K562 (cell line): ENCODE data around the gene MED15. TPM values are rescaled to one million over a fixed set of nuclear protein-coding genes. Genes with fewer than 3 reads are reported as not detected.

Source experiments
- CLOCK ChIP-seq: fragments of 250-450 bp; sonication (Bioruptor Pico); IDR thresholded peaks from 2 replicates; pipeline ENCODE4 v1.4.0; 2020; ENCODE audit warnings: mild to moderate bottlenecking, moderate library complexity, borderline replicate concordance
- CREBBP ChIP-seq: IDR thresholded peaks from one replicate; pipeline ENCODE4 v1.6.1; 2012; ENCODE audit warnings: low read depth, mild to moderate bottlenecking, control low read depth, inconsistent platforms, low read length
- EHMT2 ChIP-seq: fragments of 450-650 bp; IDR thresholded peaks from 2 replicates; pipeline ENCODE4 v1.6.1; 2018; ENCODE audit warnings: antibody characterized with exemption
- ETS2 ChIP-seq: IDR thresholded peaks from 2 replicates; pipeline ENCODE4 v1.6.1; 2016; ENCODE audit warnings: borderline replicate concordance, missing genetic modification characterization, mild to moderate bottlenecking, moderate library complexity, missing compliant biosample characterization; ENCODE audit not compliant: poor library complexity, severe bottlenecking
- EZH2 ChIP-seq: IDR thresholded peaks from 2 replicates; pipeline ENCODE4 v1.6.1; 2012; ENCODE audit warnings: low read depth, mild to moderate bottlenecking, inconsistent platforms, low read length, borderline replicate concordance
- FUS ChIP-seq: fragments of 200-400 bp; formaldehyde crosslinking; optimal IDR thresholded peaks from 2 replicates; pipeline ENCODE3; 2017; ENCODE audit warnings: low read depth, low read length
- HBP1 ChIP-seq: fragments of 450-650 bp; formaldehyde crosslinking; IDR thresholded peaks from 2 replicates; pipeline ENCODE4 v1.4.0; 2022; ENCODE audit warnings: missing genetic modification characterization
- HMGXB4 ChIP-seq: sonication (generic); formaldehyde crosslinking; IDR thresholded peaks from 2 replicates; pipeline ENCODE4 v1.8.1; 2023; ENCODE audit warnings: mild to moderate bottlenecking, missing genetic modification reagents
- KLF16 ChIP-seq: IDR thresholded peaks from 2 replicates; pipeline ENCODE4 v1.6.1; 2016; ENCODE audit warnings: antibody characterized with exemption
- NELFE ChIP-seq: IDR thresholded peaks from 2 replicates; pipeline ENCODE4 v1.6.1; 2011; ENCODE audit warnings: mild to moderate bottlenecking; ENCODE audit not compliant: insufficient read depth, insufficient read length
- RNF219 ChIP-seq: fragments of 250-450 bp; sonication (Bioruptor Pico); IDR thresholded peaks from 2 replicates; pipeline ENCODE4 v1.5.0; 2022; ENCODE audit warnings: mild to moderate bottlenecking
- SETDB1 ChIP-seq: IDR thresholded peaks from one replicate; pipeline ENCODE4 v1.6.1; 2012; ENCODE audit warnings: low read length, control low read depth, inconsistent platforms
- TAF1 ChIP-seq: IDR thresholded peaks from 2 replicates; pipeline ENCODE4 v1.6.1; 2011; ENCODE audit warnings: mild to moderate bottlenecking, low read length, moderate library complexity; ENCODE audit not compliant: insufficient read depth, control insufficient read depth, severe bottlenecking; ENCODE audit errors: extremely low read depth
- TCF15 ChIP-seq: fragments of 250-450 bp; sonication (Bioruptor Pico); IDR thresholded peaks from 2 replicates; pipeline ENCODE4 v1.8.0; 2022; ENCODE audit warnings: moderate library complexity, mild to moderate bottlenecking, inconsistent platforms
- TCFL5 ChIP-seq: fragments of 250-450 bp; sonication (Bioruptor Pico); conservative IDR thresholded peaks from 2 replicates; pipeline ENCODE4 v1.6.1; 2021; ENCODE audit warnings: mild to moderate bottlenecking, moderate library complexity, matching md5 sums
- XRCC5 ChIP-seq: fragments of 200-400 bp; formaldehyde crosslinking; IDR thresholded peaks from 2 replicates; pipeline ENCODE4 v1.6.1; 2017; ENCODE audit warnings: low read depth, mild to moderate bottlenecking, low read length
- YBX1 ChIP-seq: fragments of 450-650 bp; IDR thresholded peaks from 2 replicates; pipeline ENCODE4 v1.7.1; 2016; ENCODE audit warnings: mild to moderate bottlenecking
- ZFP36 ChIP-seq: fragments of 150-350 bp; IDR thresholded peaks from 2 replicates; pipeline ENCODE4 v1.6.1; 2018; ENCODE audit warnings: low read length, low read depth; ENCODE audit not compliant: partially characterized antibody
- ZNF41 ChIP-seq: fragments of 250-450 bp; sonication (Bioruptor Pico); conservative IDR thresholded peaks from 2 replicates; pipeline ENCODE4 v1.4.0; 2020; ENCODE audit warnings: mild to moderate bottlenecking
- polyA plus RNA-seq, 8 experiments: library from polyadenylated mRNA; depleted of rRNA in 4 of 8; stranded (reverse) in 5 of 8; unstranded in 3 of 8; fragments of >200 nt; fragmentation: Nextera tagmentation in 2 of 8; fragmentation: Illumina TruSeq in 1 of 8; extraction: Ambion mirVana in 2 of 8; extraction: Trizol in 1 of 8; gene quantifications; 2 replicates each; pipeline versions ENCODE4 v1.2.1 to v1.2.3, GENCODE V29; 2011 to 2014; ENCODE audit warnings: inconsistent platforms in 1 of 8, missing spikeins in 1 of 8
- total RNA-seq, 7 experiments: library from RNA; depleted of rRNA in 6 of 7; stranded (reverse); fragments of >200 nt in 6 of 7; fragmentation: Illumina TruSeq in 2 of 7; extraction: Trizol in 2 of 7; gene quantifications; 2 replicates each; pipeline versions ENCODE4 v1.2.1 to v1.2.3, GENCODE V29; 2011 to 2021; ENCODE audit warnings: low replicate concordance in 1 of 7

The MED15 gene
- total and polyA plus RNA-seq, 9 of the 15 experiments (the other 6 are each of a cell fraction or from before 2014, with no cell fraction given) = 4.0 to 271 (median 60.1) TPM

GRCh38 chr22:20545681-20546521 is 38.5 kb downstream of the MED15 start (continued):
- peak; percentile 99 for TF ChIP-seq HBP1 (CRISPR knock-in tag)
- TF ChIP-seq EHMT2 = no peak
- peak; percentile 96 for TF ChIP-seq ZFP36
- TF ChIP-seq KLF16 = no peak
- no peak; the same call in 1 of the 2 replicates for TF ChIP-seq XRCC5
- no peak for TF ChIP-seq EZH2
- no peak for TF ChIP-seq SETDB1
- TF ChIP-seq CREBBP = no peak
- TF ChIP-seq TCFL5 = peak; percentile 97
- no peak for TF ChIP-seq YBX1
- no peak for TF ChIP-seq TAF1
- peak; percentile 95 for TF ChIP-seq CLOCK (CRISPR knock-in tag)
- peak; percentile 87 for TF ChIP-seq RNF219
- TF ChIP-seq TCF15 (CRISPR knock-in tag) = peak; percentile 98
- peak; percentile 98 for TF ChIP-seq ZNF41
- no peak for TF ChIP-seq FUS
- TF ChIP-seq HMGXB4 (CRISPR knock-in tag) = 0 out of 2 replicates have a peak, but pooled peaks have one; percentile 35
- peak; percentile 83 for TF ChIP-seq ETS2
- TF ChIP-seq NELFE = no peak
